Subcutaneous abdominal adipose tissue (tissue), 5 donors: ENCODE data around the gene NEMP2.
A peak's percentile ranks its signal among the peaks of the same experiment; 100 is the strongest.
"Not testable (repeated sequence)": the region's sequence is repeated elsewhere in the genome, so short reads cannot be mapped to it uniquely, and the experiment has no call there.

ENCODE experiments used
- H3K27ac ChIP-seq: one replicate; pipeline ENCODE4 v1.7.0; 2013; ENCODE audit warnings: low read depth, mild to moderate bottlenecking, inconsistent platforms, low read length, moderate library complexity
- H3K27me3 ChIP-seq, 5 donors: one replicate each; pipeline ENCODE4 v1.7.0; 2013; ENCODE audit warnings: low read length in 5 of 5, inconsistent platforms in 1 of 5; ENCODE audit not compliant: control insufficient read depth in 5 of 5, insufficient read depth in 4 of 5
- H3K36me3 ChIP-seq, 5 donors: one replicate each; pipeline ENCODE4 v1.7.0; 2013; ENCODE audit warnings: low read length in 5 of 5; ENCODE audit not compliant: control insufficient read depth in 5 of 5, insufficient read depth in 5 of 5
- H3K4me1 ChIP-seq, 5 donors: one replicate each; pipeline ENCODE4 v1.7.0; 2013; ENCODE audit warnings: low read length in 5 of 5, mild to moderate bottlenecking in 3 of 5, moderate library complexity in 1 of 5; ENCODE audit not compliant: control insufficient read depth in 5 of 5, insufficient read depth in 5 of 5
- H3K4me3 ChIP-seq, 5 donors: one replicate each; pipeline ENCODE4 v1.7.0; 2013; ENCODE audit warnings: low read length in 5 of 5, low read depth in 1 of 5
- H3K9ac ChIP-seq, 5 donors: one replicate each; pipeline ENCODE4 v1.7.0; 2013; ENCODE audit warnings: low read length in 5 of 5, mild to moderate bottlenecking in 4 of 5, moderate library complexity in 3 of 5
- H3K9me3 ChIP-seq, 5 donors: one replicate each; pipeline ENCODE4 v1.7.0; 2013; ENCODE audit warnings: low read length in 5 of 5; ENCODE audit not compliant: control insufficient read depth in 5 of 5
- donor health status: healthy.
- donor health status: healthy.
- donor health status: healthy.
- donor health status: healthy.
- donor health status: healthy.

Gene NEMP2

DNA sequence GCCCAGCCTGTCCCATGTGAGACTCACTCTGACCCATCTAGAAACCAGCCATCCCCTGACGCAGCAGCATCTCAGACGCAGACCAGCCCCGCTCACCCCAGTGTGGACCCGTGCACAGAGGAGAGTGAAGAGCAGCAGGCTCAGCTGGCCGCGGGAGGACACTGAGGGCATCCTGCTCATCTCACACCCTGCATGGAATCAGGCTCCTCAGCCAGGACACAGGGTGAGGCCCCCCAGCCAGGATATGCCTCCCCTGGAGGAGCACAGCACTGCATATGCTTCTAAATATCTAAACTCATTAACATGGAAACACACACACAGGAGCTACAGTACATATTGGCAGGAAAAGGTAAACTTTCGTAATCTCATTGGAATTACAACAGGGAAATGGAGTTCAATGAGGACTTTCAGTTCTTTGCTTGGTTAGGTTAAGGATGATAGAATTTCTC lies 34.4 kb downstream of the NEMP2 start:
- Histone ChIP-seq H3K27ac (no peak overlapping the region), H3K4me3 (no peak overlapping the region), H3K36me3 (peaks cover 5 to 18% (median 11%) of the 10 kb centered on the region in 5 donors), H3K4me1 (peaks cover 0 to 37% (median 4%) of the 10 kb centered on the region in 5 donors), H3K9me3 (no peaks in the 10 kb centered on the region), H3K9ac (no peak overlapping the region), H3K27me3 (no peaks in the 10 kb centered on the region)

DNA sequence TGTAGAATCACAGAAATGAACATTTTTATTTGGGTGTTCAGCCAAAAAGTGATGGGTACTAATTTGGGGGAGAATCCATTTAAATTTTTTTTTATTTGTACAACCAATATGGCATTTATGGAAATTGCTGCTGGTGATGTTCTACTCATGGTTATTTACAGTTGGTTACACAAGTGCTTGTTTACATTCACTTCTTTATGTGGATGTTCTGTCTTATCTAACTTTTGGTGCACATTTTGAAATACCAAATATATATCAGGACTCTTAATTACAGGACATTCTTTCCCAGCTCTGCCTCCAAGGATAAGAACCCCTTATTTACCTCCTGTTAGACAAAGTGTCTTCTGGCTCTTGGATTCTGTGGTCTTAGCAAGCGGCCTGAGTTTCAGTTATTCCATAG lies 35.2 kb downstream of the NEMP2 start:
- peaks cover 0 to 37% (median 4%) of the 10 kb centered on the region in 5 donors for H3K4me1 ChIP-seq
- H3K27me3 ChIP-seq = no peaks in the 10 kb centered on the region
- no peaks in the 10 kb centered on the region for H3K9me3 ChIP-seq
- no peak overlapping the region for H3K9ac ChIP-seq
- no peak overlapping the region for H3K4me3 ChIP-seq
- no peak overlapping the region for H3K27ac ChIP-seq
- H3K36me3 ChIP-seq = peaks cover 4 to 15% (median 8%) of the 10 kb centered on the region in 5 donors

DNA sequence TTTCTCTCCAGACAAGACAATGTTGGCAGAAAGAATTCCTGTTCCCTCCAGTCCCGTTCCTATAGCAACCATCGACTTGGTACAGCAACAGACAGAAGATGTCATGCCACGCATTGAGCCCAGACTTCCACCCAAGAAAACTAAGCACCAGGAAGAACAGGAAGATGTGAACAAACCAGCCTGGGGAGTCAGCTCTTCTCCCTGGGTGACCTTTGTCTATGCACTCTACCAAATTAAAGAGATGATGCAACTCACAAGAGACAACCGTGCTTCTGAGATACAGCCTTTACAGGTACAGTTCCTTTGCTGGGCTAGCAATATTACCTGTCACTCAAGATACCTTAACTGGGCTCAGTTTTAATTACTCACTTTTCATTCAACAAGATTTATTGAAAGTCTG lies 37.1 kb downstream of the NEMP2 start:
- Histone ChIP-seq H3K9ac (no peak overlapping the region), H3K9me3 (no peaks in the 10 kb centered on the region), H3K4me3 (no peak overlapping the region), H3K27ac (no peak overlapping the region), H3K4me1 (peaks cover 0 to 24% (median 0%) of the 10 kb centered on the region in 5 donors), H3K36me3 (peaks cover 0 to 15% (median 8%) of the 10 kb centered on the region in 5 donors), H3K27me3 (no peaks in the 10 kb centered on the region)

DNA sequence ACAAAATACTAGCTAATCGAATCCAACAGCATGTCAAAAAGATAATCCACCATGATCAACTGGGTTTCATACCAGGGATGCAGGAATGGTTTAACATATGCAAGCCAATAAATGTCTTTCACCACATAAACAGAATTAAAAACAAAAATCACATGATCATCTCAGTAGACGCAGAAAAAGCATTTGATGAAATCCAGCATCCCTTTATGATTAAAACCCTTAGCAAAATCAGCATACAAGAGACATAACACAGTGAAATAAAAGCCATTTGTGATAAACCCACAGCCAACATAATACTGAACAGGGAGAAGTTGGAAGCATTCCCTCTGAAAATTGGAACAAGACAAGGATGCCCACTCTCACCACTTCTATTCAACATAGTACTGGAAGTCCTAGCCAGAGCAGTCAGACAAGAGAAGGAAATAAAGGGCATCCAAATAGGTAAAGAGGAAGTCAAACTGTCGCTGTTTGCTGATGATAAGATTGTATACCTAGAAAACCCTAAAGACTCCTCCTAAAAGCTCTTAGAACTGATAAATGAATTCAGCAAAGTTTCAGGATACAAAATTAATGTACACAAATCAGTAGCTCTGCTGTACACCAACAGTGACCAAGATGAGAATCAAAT lies 39.8 kb downstream of the NEMP2 start:
- not testable (repeated sequence) for H3K9me3 ChIP-seq, H3K27me3 ChIP-seq, H3K4me3 ChIP-seq, H3K27ac ChIP-seq, H3K9ac ChIP-seq, H3K4me1 ChIP-seq
- peaks cover 3 to 11% (median 7%) of the 10 kb centered on the region in 5 donors for H3K36me3 ChIP-seq

DNA sequence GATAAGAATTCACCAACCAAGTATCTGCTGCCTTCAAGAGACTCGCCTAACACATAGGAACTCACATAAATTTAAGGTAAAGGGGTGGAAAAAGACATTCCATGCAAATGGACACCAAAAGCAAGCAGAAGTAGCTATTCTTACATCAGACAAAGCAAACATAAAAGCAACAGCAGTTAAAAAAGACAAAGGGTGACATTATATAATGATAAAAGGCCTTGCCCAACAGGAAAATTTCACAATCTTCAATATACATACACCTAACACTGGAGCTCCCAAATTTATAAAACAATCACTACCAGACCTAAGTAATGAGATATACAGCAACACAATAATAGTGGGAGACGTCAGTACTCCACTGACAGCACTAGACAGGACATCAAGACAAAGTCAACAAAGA lies 41.4 kb downstream of the NEMP2 start:
- H3K9me3 ChIP-seq = no peaks in the 10 kb centered on the region
- peaks cover 3 to 19% (median 11%) of the 10 kb centered on the region in 5 donors for H3K36me3 ChIP-seq
- H3K27ac ChIP-seq = no peak overlapping the region
- H3K4me3 ChIP-seq = no peak overlapping the region
- no peak overlapping the region for H3K9ac ChIP-seq
- H3K4me1 ChIP-seq = no peaks in the 10 kb centered on the region
- H3K27me3 ChIP-seq = no peaks in the 10 kb centered on the region

DNA sequence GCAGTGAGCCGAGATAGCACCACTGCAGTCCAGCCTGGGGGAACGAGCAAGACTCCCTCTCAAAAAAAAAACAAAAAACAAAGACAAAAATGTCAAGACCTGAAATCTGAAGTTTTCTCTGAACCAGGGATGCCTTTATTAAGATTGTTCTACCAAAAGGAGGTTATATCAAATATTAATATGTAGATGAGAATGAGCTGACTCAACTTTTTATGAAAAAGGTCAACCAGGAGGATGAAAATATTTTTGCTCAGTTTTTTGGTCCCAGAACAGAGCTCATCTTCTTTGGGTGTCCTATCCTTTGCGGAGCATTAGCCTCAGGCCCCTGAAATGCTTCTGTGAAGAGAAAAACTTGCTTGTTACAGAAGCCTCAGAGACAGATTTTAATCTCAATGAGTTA lies 44.0 kb downstream of the NEMP2 start:
- H3K4me3 ChIP-seq = no peak overlapping the region
- H3K27me3 ChIP-seq = no peaks in the 10 kb centered on the region
- H3K9ac ChIP-seq = no peak overlapping the region
- H3K36me3 ChIP-seq = peaks cover 3 to 16% (median 8%) of the 10 kb centered on the region in 5 donors
- no peak overlapping the region for H3K27ac ChIP-seq
- no peaks in the 10 kb centered on the region for H3K9me3 ChIP-seq
- peaks cover 0 to 9% (median 6%) of the 10 kb centered on the region in 5 donors for H3K4me1 ChIP-seq

DNA sequence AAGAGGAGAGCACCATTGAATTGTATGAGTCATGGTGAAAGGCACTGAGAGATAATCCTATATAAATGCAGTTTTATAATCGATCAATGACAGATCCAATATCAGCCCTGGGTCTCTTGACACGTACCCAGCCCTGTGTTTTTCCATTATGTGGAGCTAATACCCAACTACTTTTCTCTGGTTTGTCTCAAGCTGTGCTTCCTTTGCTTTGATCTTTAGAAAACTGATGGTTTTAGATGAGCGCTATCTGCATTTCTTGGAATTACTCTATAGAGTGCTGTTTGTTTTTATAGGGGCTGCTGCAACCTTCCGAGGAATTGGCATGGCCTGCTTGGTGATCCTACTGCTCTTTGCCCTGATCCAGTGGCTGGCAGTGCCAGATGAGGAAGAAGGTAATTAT lies 45.0 kb downstream of the NEMP2 start:
- H3K36me3 ChIP-seq = peaks cover 3 to 16% (median 8%) of the 10 kb centered on the region in 5 donors
- H3K9me3 ChIP-seq = no peaks in the 10 kb centered on the region
- no peak overlapping the region for H3K9ac ChIP-seq
- H3K27ac ChIP-seq = no peak overlapping the region
- peaks cover 0 to 9% (median 6%) of the 10 kb centered on the region in 5 donors for H3K4me1 ChIP-seq
- no peaks in the 10 kb centered on the region for H3K27me3 ChIP-seq
- H3K4me3 ChIP-seq = no peak overlapping the region

DNA sequence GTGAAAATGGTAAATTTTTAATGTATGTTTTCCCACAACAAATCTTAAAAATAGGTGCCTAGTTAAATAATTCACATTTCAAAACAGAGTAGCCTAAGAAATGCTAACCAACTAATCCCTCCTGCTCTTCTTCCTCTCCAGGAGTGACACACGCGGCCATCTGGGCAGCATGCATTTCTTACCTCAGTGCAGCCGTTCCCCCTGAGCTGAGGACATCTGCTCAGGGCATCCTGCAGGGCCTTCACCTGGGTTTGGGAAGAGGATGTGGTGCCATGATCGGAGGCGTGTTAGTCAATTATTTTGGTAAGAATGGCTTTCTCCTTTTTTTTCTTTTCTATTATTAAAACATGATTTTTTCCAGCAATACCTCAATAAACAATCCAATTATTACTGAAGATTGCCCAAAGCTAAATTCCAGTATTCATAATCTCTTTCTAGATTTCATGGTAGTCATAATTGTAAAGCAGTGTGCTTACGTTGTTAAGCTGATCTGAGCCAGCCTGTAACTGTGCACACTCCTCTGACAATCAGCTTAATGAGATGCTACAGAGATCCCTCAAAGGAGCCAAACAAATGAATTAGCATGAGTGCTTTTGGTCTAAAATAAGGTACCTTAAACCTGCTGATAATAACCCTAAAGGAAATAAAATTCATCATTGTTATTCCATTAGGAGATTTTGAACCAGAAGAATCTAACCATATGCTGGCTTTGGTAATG lies 45.8 kb downstream of the NEMP2 start:
- Histone ChIP-seq H3K27ac (no peak overlapping the region), H3K9ac (no peak overlapping the region)

DNA sequence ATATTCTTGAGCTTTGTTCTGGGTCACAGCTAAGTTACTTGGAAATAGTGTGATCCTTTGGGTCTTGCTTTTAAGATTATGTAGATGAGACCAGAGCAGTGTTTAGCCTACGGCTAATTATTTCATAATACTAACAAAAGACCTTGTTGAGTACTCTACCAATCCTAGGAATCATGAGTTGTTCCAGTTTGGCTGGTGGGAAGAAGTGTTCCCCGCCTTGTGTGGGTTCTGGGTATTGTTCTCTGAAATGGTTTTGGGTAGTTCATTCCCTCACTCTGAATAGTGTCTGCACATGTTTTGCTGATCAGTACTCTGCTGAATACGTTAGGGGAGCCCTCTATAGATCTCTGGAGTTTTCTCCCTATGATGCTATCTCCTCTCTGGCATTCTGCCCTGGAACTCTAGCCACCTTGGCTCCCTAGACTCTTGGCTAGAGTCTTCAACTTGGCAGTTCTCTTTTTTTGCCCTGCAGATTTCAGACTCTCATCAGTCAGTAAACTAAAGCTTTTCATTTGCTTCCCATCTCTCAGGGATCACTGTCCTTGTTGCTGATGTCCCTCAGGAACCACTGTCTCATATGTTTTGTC lies 48.4 kb downstream of the NEMP2 start:
- no peaks in the 10 kb centered on the region for H3K9me3 ChIP-seq
- peaks cover under 1 to 16% (median 4%) of the 10 kb centered on the region in 5 donors for H3K36me3 ChIP-seq
- H3K27me3 ChIP-seq = no peaks in the 10 kb centered on the region
- H3K4me3 ChIP-seq = no peak overlapping the region
- H3K27ac ChIP-seq = peak overlapping the region; percentile 25
- no peak overlapping the region for H3K9ac ChIP-seq
- H3K4me1 ChIP-seq = peaks cover 0 to 9% (median 6%) of the 10 kb centered on the region in 5 donors

More for the DNA sequence above, 45.8 kb downstream of the NEMP2 start:
- Histone ChIP-seq H3K9me3 (no peaks in the 10 kb centered on the region), H3K36me3 (peaks cover 3 to 16% (median 8%) of the 10 kb centered on the region in 5 donors), H3K4me3 (no peak overlapping the region), H3K27me3 (no peaks in the 10 kb centered on the region), H3K4me1 (peaks cover 0 to 9% (median 6%) of the 10 kb centered on the region in 5 donors)

DNA sequence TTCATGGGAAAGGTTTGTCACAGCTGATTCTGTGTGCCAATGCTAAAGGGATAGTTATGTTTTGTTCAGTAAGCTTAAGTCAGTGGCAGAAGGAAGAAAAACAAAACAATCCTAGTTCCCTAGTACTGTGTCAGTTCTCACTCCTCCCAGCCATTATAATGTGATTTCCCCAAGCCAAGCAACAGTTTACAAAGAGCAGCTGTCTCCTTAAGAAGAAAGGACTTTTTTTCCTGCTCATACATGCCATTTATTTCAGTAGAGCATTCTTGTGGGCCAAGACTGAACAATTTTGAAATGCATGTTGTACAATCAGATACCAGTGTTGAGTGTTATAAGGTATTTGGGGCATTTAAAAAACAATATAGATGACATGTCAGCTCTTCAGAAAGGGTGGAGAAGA lies 52.1 kb downstream of the NEMP2 start:
- Histone ChIP-seq H3K27ac (no peak overlapping the region), H3K36me3 (peaks cover 0 to 3% (median 0%) of the 10 kb centered on the region in 5 donors), H3K9ac (no peak overlapping the region), H3K4me1 (peaks cover 0 to 9% (median 6%) of the 10 kb centered on the region in 5 donors), H3K9me3 (no peaks in the 10 kb centered on the region), H3K4me3 (no peak overlapping the region), H3K27me3 (no peaks in the 10 kb centered on the region)
